ENCODE measurements around the gene COPE.

Gene COPE

GRCh38 chr19:18889949-18890745 lies 29.0 kb downstream of the COPE start:
- DNase-seq = no peak

- no peak for DNase-seq
These were observed 32.2 kb downstream of the COPE start for GRCh38 chr19:18886972-18887371.

- no peak for DNase-seq
These were observed 35.5 kb downstream of the COPE start for GRCh38 chr19:18883526-18884304.

GRCh38 chr19:18881491-18881890 lies 37.7 kb downstream of the COPE start:
- no peak for DNase-seq

- no peak for DNase-seq
These were observed 39.4 kb downstream of the COPE start for GRCh38 chr19:18879579-18880373.

- no peak for DNase-seq
These were observed 40.2 kb downstream of the COPE start for GRCh38 chr19:18878858-18879578.

- no peak for DNase-seq
These were observed 41.0 kb downstream of the COPE start for GRCh38 chr19:18878058-18878797.

- no peak for DNase-seq
These were observed 42.3 kb downstream of the COPE start for GRCh38 chr19:18876865-18877264.

GRCh38 chr19:18875726-18876125 lies 43.5 kb downstream of the COPE start:
- DNase-seq = no peak

- no peak for DNase-seq
These were observed 47.6 kb downstream of the COPE start for GRCh38 chr19:18871543-18871942.

GRCh38 chr19:18870531-18871172 lies 48.5 kb downstream of the COPE start:
- DNase-seq = no peak

GRCh38 chr19:18869781-18870530 lies 49.2 kb downstream of the COPE start:
- DNase-seq = no peak

- DNase-seq = no peak
These were observed 50.1 kb downstream of the COPE start for GRCh38 chr19:18869023-18869618.

GRCh38 chr19:18868380-18869022 lies 50.7 kb downstream of the COPE start:
- no peak for DNase-seq

- DNase-seq = no peak
These were observed 51.4 kb downstream of the COPE start for GRCh38 chr19:18867751-18868150.

- no peak for DNase-seq
These were observed 52.0 kb downstream of the COPE start for GRCh38 chr19:18867199-18867598.

GRCh38 chr19:18866800-18867123 lies 52.4 kb downstream of the COPE start:
- DNase-seq = no peak

- DNase-seq = no peak
These were observed 53.0 kb downstream of the COPE start for GRCh38 chr19:18865973-18866799.
